Measurements from ENCODE around the gene WNT5B. TPM values are rescaled to one million over a fixed set of nuclear protein-coding genes. Genes with fewer than 3 reads are reported as not detected.
"Not testable (repeated sequence)": the region's sequence is repeated elsewhere in the genome, so short reads cannot be mapped to it uniquely, and the experiment has no call there.

WNT5B gene
- total RNA-seq, 1 experiment from 2014 or later = 4.4 TPM

DNA sequence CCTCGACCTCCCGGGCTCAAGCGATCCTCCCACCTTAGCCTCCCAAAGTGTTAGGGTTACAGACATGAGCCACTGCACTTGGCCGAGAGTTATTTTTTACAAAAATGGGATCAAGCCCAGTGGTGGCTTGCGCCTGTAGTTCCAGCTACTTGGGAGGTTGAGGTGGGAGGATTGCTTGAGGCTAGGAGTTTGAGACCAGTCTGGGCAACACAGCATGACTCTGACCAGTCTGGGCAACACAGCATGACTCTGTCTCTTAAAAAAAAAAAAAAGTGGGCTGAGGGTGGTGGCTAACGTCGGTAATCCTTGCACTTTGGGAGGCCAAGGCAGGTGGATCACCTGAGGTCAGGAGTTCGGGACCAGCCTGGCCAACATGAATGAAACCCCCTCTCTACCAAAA, 66.1 kb downstream of the WNT5B start:
- not testable (repeated sequence) for H3K36me3 ChIP-seq (replicated peaks; ENCODE audit: control insufficient read depth, insufficient read depth, low read length); H3K27me3 ChIP-seq (ENCODE audit: control insufficient read depth, insufficient read depth, low read length); H3K4me3 ChIP-seq (ENCODE audit: insufficient read depth, low read depth, low read length); DNase-seq

DNA sequence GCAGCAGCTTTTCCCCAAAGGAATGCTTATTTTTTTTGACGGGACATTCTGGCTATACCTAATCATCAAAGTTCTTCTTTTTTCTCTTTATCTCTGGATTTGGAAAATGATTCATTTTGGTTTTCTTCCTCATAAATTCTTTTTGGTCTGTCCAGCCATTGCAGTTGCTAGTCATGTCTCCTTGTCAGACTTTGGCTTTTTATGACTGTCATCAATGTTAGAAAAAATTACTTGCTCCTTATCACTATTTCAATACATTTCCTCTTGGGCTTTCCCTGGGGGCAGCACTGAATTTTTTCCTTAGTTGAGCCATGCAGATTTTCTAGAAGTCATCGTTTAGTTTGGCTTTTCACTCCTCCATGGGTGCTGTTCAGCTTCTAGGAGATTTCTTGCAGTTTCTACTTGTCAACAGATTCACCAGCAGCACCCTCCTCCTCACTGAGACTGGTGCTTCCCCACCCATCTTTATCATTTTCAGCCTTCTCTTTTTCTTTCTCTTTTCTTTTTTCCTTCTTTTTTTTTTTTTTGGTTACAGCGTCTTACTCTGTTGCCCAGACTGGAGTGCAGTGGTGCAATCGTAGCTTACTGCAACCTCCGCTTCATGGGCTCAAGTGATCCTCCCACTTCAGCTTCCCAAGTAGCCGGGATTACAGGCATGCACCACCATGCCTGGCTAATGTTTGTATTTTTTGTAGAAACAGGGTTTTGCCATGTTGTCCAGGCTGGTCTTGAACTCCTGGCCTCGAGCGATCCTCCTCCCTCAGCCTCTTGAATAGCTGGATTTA, 67.0 kb downstream of the WNT5B start:
- Histone ChIP-seq H3K27me3 (ENCODE audit: control insufficient read depth, insufficient read depth, low read length) (no peaks in the 10 kb centered on the region), H3K4me3 (ENCODE audit: insufficient read depth, low read depth, low read length) (no peak overlapping the region)
- no peak for DNase-seq

DNA sequence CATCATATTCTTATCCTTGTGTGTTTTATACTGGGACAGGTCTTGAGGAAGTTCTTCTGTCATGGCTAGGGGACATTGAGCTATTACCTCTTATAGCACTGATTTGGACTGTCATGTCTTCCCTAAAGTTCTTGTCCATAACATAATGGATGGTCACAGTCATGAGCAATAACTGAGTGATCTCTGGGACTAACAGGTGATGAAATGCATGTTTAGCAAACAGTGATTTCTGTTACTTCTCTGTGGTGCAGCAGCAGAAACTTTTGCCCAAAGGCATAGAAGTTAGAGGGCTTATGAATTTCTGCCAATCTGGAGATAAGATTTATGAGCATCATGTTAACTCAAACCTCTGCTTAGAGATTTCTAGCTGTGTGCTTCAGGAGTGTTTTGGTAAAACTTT, 67.8 kb downstream of the WNT5B start:
- H3K4me3 ChIP-seq (ENCODE audit: insufficient read depth, low read depth, low read length) = no peak overlapping the region
- no peaks in the 10 kb centered on the region for H3K36me3 ChIP-seq (replicated peaks; ENCODE audit: control insufficient read depth, insufficient read depth, low read length)
- no peak for DNase-seq
- no peaks in the 10 kb centered on the region for H3K27me3 ChIP-seq (ENCODE audit: control insufficient read depth, insufficient read depth, low read length)

More for the DNA sequence above, 67.0 kb downstream of the WNT5B start:
- no peaks in the 10 kb centered on the region for H3K36me3 ChIP-seq (replicated peaks; ENCODE audit: control insufficient read depth, insufficient read depth, low read length)

Other genes starting within 250 kb of the WNT5B start
- gene FBXL14, start 34.6 kb upstream of the WNT5B start, total RNA-seq (2014; rRNA removed; shearing (Covaris generic)) = 20.8 and 21.4 TPM in 2 replicates
- 23.0 and 26.5 TPM in 2 replicates for gene ADIPOR2, start 61.8 kb downstream of the WNT5B start, total RNA-seq (2014; rRNA removed; shearing (Covaris generic))
- gene LRTM2, start 191.3 kb downstream of the WNT5B start, total RNA-seq (2014; rRNA removed; shearing (Covaris generic)) = 0.42 TPM in 1 of 2 replicates, not detected in the other